ENCODE data around the gene PRM3.

Gene PRM3

GRCh38 chr16:11264155-11264832 is 9.1 kb downstream of the PRM3 start:
- CTCF ChIA-PET: no interaction called here
- TF ChIP-seq HDGF (IDR thresholded peaks at IDR 0.05; ENCODE audit: borderline replicate concordance) (no peak), SUZ12 (IDR thresholded peaks at IDR 0.05) (no peak), FOXK2 (IDR thresholded peaks at IDR 0.05) (no peak), LEF1 (IDR thresholded peaks at IDR 0.05; ENCODE audit: borderline replicate concordance) (no peak), PKNOX1 (IDR thresholded peaks at IDR 0.05) (no peak), NFRKB (IDR thresholded peaks at IDR 0.05) (no peak), ZNF384 (IDR thresholded peaks at IDR 0.05) (no peak), ARNT (IDR thresholded peaks at IDR 0.05) (no peak), SP1 (IDR thresholded peaks at IDR 0.05) (no peak), L3MBTL2 (conservative IDR thresholded peaks at IDR 0.05) (no peak), FOXA1 (IDR thresholded peaks at IDR 0.05) (no peak), TARDBP (IDR thresholded peaks at IDR 0.05) (no peak), CTBP1 (IDR thresholded peaks at IDR 0.05; ENCODE audit: borderline replicate concordance) (no peak), ELF4 (IDR thresholded peaks at IDR 0.05) (no peak)
- DNase-seq (ENCODE audit: extremely low spot score): no peak
- POLR2A ChIA-PET: no interaction called here

GRCh38 chr16:11263737-11264136 is 9.7 kb downstream of the PRM3 start:
- POLR2A ChIA-PET: no interaction called here
- no peak for TF ChIP-seq ARNT (IDR thresholded peaks at IDR 0.05)
- DNase-seq (ENCODE audit: extremely low spot score): no peak
- CTCF ChIA-PET: no interaction called here

- no peak for DNase-seq (ENCODE audit: extremely low spot score)
- TF ChIP-seq NFRKB (IDR thresholded peaks at IDR 0.05) (no peak), CTBP1 (IDR thresholded peaks at IDR 0.05; ENCODE audit: borderline replicate concordance) (no peak), FOXA1 (IDR thresholded peaks at IDR 0.05) (no peak), FOXK2 (IDR thresholded peaks at IDR 0.05) (no peak), TARDBP (IDR thresholded peaks at IDR 0.05) (no peak), L3MBTL2 (conservative IDR thresholded peaks at IDR 0.05) (no peak), HDGF (IDR thresholded peaks at IDR 0.05; ENCODE audit: borderline replicate concordance) (no peak), LEF1 (IDR thresholded peaks at IDR 0.05; ENCODE audit: borderline replicate concordance) (no peak), ZNF384 (IDR thresholded peaks at IDR 0.05) (no peak), SP1 (IDR thresholded peaks at IDR 0.05) (no peak), ELF4 (IDR thresholded peaks at IDR 0.05) (no peak), SUZ12 (IDR thresholded peaks at IDR 0.05) (no peak), PKNOX1 (IDR thresholded peaks at IDR 0.05) (no peak), BHLHE40 (IDR thresholded peaks at IDR 0.05; ENCODE audit: borderline replicate concordance) (no peak), ARNT (IDR thresholded peaks at IDR 0.05) (no peak), FOXM1 (IDR thresholded peaks at IDR 0.05; ENCODE audit: borderline replicate concordance) (no peak)
- POLR2A ChIA-PET: no interaction called here
- CTCF ChIA-PET: no interaction called here
Observed at GRCh38 chr16:11262915-11263314, 10.5 kb downstream of the PRM3 start.

- ChIA-PET CTCF (interaction anchor here (0.6 kb wide), 2 partner anchors 96 to 274 kb away, joined by 3 to 4 read pairs; no protein-coding TSS in a partner anchor), POLR2A (no interaction called here)
- DNase-seq (ENCODE audit: extremely low spot score): no peak
- TF ChIP-seq ZNF384 (IDR thresholded peaks at IDR 0.05): no peak
- TF ChIP-seq HDGF (IDR thresholded peaks at IDR 0.05; ENCODE audit: borderline replicate concordance): no peak
- TF ChIP-seq ELF4 (IDR thresholded peaks at IDR 0.05): no peak
- TF ChIP-seq NFRKB (IDR thresholded peaks at IDR 0.05): no peak
- TF ChIP-seq BHLHE40 (IDR thresholded peaks at IDR 0.05; ENCODE audit: borderline replicate concordance): no peak
- TF ChIP-seq SUZ12 (IDR thresholded peaks at IDR 0.05): no peak
- TF ChIP-seq FOXK2 (IDR thresholded peaks at IDR 0.05): no peak
- TF ChIP-seq L3MBTL2 (conservative IDR thresholded peaks at IDR 0.05): no peak
- no peak for TF ChIP-seq ARNT (IDR thresholded peaks at IDR 0.05)
- TF ChIP-seq SP1 (IDR thresholded peaks at IDR 0.05): no peak
- TF ChIP-seq PKNOX1 (IDR thresholded peaks at IDR 0.05): no peak
- TF ChIP-seq TARDBP (IDR thresholded peaks at IDR 0.05): no peak
Observed at GRCh38 chr16:11260596-11260966, 12.8 kb downstream of the PRM3 start.

- DNase-seq (ENCODE audit: extremely low spot score): no peak
- no peak for TF ChIP-seq SUZ12 (IDR thresholded peaks at IDR 0.05)
- no peak for TF ChIP-seq PKNOX1 (IDR thresholded peaks at IDR 0.05)
- TF ChIP-seq TARDBP (IDR thresholded peaks at IDR 0.05): no peak
- TF ChIP-seq ELF4 (IDR thresholded peaks at IDR 0.05): no peak
- no peak for TF ChIP-seq L3MBTL2 (conservative IDR thresholded peaks at IDR 0.05)
- no peak for TF ChIP-seq FOXA1 (IDR thresholded peaks at IDR 0.05)
- TF ChIP-seq ZNF384 (IDR thresholded peaks at IDR 0.05): no peak
- ChIA-PET POLR2A (no interaction called here), CTCF (interaction anchor here (0.6 kb wide), 2 partner anchors 96 to 273 kb away, joined by 3 to 4 read pairs; no protein-coding TSS in a partner anchor)
Observed at GRCh38 chr16:11259655-11260595, 13.5 kb downstream of the PRM3 start.
